ENCODE data around the gene CCDC126. TPM values are rescaled to one million over a fixed set of nuclear protein-coding genes. Genes with fewer than 3 reads are reported as not detected.

The CCDC126 gene
- total and polyA plus RNA-seq, 2 of the 4 experiments (the other 2 are of a cell fraction): 4.1 to 5.6 TPM

DNA sequence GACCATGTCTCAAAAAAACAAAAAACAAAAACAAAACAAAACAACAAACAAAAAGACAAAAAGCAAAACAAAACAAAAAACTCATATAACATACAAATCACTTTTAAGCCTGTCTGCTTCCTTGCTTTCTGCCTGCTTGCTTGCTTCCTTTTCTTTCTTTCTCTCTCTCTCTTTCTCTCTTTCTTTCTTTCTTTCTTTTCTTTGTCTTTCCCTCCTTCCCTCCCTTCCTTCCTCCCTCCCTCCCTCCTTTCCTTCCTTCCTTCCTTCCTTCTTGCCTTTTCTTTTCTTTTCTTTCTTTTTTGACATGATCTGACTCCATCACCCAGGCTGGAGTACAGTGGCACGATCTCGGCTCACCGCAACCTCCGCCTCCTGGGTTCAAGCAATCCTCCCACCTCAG lies 49.5 kb upstream of the CCDC126 start:
- H3K79me1 ChIP-seq (ENCODE audit: low read depth in 1 of 2, low read length in 2 of 2): no peaks in the 10 kb centered on the region
- H3K27ac ChIP-seq (ENCODE audit: insufficient read depth, low read length): no peak overlapping the region
- no peak overlapping the region for H3K4ac ChIP-seq (ENCODE audit: low read depth, low read length)
- H4K8ac ChIP-seq (ENCODE audit: low read depth in 2 of 2, low read length in 2 of 2): no peak overlapping the region
- H2AK5ac ChIP-seq (ENCODE audit: low read depth, low read length): no peak overlapping the region
- H3K36me3 ChIP-seq (ENCODE audit: control insufficient read depth, insufficient read depth, low read length): no peaks in the 10 kb centered on the region
- no peak overlapping the region for H4K91ac ChIP-seq (ENCODE audit: insufficient read depth, low read depth, low read length)
- ChIA-PET POLR2A (ENCODE audit: unreplicated experiment) (no interaction called here), CTCF (interaction anchor here (0.6 to 2.2 kb wide), 4 partner anchors 30 to 295 kb away, joined by 4 to 12 read pairs (median 6); no protein-coding TSS in a partner anchor)
- peaks cover 2% of the 10 kb centered on the region; the same call in 1 of the 2 replicates for H3K27me3 ChIP-seq (ENCODE audit: control insufficient read depth, insufficient read depth, low read length)
- H4K5ac ChIP-seq (ENCODE audit: low read depth, low read length): no peak overlapping the region
- DNase-seq: no peak
- H3K4me1 ChIP-seq (ENCODE audit: control insufficient read depth, insufficient read depth, low read length): no peaks in the 10 kb centered on the region
- no peak overlapping the region for H3K4me3 ChIP-seq (ENCODE audit: insufficient read depth, low read depth, low read length)
- H2AK9ac ChIP-seq (replicated peaks; ENCODE audit: low read depth, low read length, poor library complexity): no peak overlapping the region
- no peak overlapping the region for H3K9ac ChIP-seq (ENCODE audit: low read depth, low read length)
- H3K9me3 ChIP-seq (ENCODE audit: control insufficient read depth, insufficient read depth, low read length): no peaks in the 10 kb centered on the region; the same call in 1 of the 2 replicates
- no peaks in the 10 kb centered on the region for H4K20me1 ChIP-seq (ENCODE audit: insufficient read depth, low read length)
- TF ChIP-seq CEBPB (IDR thresholded peaks at IDR 0.05; ENCODE audit: low read depth, low read length): no peak
- TF ChIP-seq, protein P1, sequence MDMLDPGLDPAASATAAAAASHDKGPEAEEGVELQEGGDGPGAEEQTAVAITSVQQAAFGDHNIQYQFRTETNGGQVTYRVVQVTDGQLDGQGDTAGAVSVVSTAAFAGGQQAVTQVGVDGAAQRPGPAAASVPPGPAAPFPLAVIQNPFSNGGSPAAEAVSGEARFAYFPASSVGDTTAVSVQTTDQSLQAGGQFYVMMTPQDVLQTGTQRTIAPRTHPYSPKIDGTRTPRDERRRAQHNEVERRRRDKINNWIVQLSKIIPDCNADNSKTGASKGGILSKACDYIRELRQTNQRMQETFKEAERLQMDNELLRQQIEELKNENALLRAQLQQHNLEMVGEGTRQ (IDR thresholded peaks at IDR 0.05; ENCODE audit: low read depth, low read length): no peak
- no peak for TF ChIP-seq MAZ (IDR thresholded peaks at IDR 0.05; ENCODE audit: borderline replicate concordance, low read depth, low read length)
- no peak for TF ChIP-seq NFE2L2 (IDR thresholded peaks at IDR 0.05; ENCODE audit: low read depth, low read length)
- no peak for TF ChIP-seq RCOR1 (IDR thresholded peaks at IDR 0.05; ENCODE audit: insufficient replicate concordance, low read length)
- no peak for TF ChIP-seq SMC3 (IDR thresholded peaks at IDR 0.05; ENCODE audit: low read depth, low read length)
- no peak for TF ChIP-seq MAFK (IDR thresholded peaks at IDR 0.05; ENCODE audit: low read depth, low read length)
- TF ChIP-seq, protein P2, sequence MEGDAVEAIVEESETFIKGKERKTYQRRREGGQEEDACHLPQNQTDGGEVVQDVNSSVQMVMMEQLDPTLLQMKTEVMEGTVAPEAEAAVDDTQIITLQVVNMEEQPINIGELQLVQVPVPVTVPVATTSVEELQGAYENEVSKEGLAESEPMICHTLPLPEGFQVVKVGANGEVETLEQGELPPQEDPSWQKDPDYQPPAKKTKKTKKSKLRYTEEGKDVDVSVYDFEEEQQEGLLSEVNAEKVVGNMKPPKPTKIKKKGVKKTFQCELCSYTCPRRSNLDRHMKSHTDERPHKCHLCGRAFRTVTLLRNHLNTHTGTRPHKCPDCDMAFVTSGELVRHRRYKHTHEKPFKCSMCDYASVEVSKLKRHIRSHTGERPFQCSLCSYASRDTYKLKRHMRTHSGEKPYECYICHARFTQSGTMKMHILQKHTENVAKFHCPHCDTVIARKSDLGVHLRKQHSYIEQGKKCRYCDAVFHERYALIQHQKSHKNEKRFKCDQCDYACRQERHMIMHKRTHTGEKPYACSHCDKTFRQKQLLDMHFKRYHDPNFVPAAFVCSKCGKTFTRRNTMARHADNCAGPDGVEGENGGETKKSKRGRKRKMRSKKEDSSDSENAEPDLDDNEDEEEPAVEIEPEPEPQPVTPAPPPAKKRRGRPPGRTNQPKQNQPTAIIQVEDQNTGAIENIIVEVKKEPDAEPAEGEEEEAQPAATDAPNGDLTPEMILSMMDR (conservative IDR thresholded peaks at IDR 0.05; ENCODE audit: low read depth, low read length): no peak
- TF ChIP-seq CHD1 (IDR thresholded peaks at IDR 0.05; ENCODE audit: low read depth, low read length): no peak
- TF ChIP-seq, protein P3, sequence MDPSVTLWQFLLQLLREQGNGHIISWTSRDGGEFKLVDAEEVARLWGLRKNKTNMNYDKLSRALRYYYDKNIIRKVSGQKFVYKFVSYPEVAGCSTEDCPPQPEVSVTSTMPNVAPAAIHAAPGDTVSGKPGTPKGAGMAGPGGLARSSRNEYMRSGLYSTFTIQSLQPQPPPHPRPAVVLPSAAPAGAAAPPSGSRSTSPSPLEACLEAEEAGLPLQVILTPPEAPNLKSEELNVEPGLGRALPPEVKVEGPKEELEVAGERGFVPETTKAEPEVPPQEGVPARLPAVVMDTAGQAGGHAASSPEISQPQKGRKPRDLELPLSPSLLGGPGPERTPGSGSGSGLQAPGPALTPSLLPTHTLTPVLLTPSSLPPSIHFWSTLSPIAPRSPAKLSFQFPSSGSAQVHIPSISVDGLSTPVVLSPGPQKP (IDR thresholded peaks at IDR 0.05; ENCODE audit: borderline replicate concordance, low read depth, low read length): no peak
- no peak for TF ChIP-seq POLR2A (IDR thresholded peaks at IDR 0.05; ENCODE audit: low read depth, low read length)
- TF ChIP-seq BHLHE40 (IDR thresholded peaks at IDR 0.05; ENCODE audit: low read depth, low read length): no peak
- TF ChIP-seq MXI1 (IDR thresholded peaks at IDR 0.05; ENCODE audit: borderline replicate concordance, low read depth, low read length): no peak
- TF ChIP-seq RFX5 (IDR thresholded peaks at IDR 0.05; ENCODE audit: low read depth, low read length): no peak
- no peak for TF ChIP-seq RAD21 (IDR thresholded peaks at IDR 0.05; ENCODE audit: low read length)
- TF ChIP-seq FOS (IDR thresholded peaks at IDR 0.05; ENCODE audit: low read depth, low read length): no peak
- H2BK15ac ChIP-seq (ENCODE audit: low read depth, low read length): no peak overlapping the region
- no CpG with 5 or more reads among the region's 4 CpGs for WGBS, 2 experiments (ENCODE audit: extremely low coverage in 2 of 2, insufficient read length in 1 of 2)
- no peak overlapping the region for H3K23ac ChIP-seq (ENCODE audit: low read depth, low read length)
- H3K4me2 ChIP-seq (ENCODE audit: low read depth, low read length): no peak overlapping the region
- no peak overlapping the region for H2BK120ac ChIP-seq (ENCODE audit: low read depth, low read length)
- H3K9me1 ChIP-seq (ENCODE audit: insufficient read depth, low read length): no peaks in the 10 kb centered on the region
- H2AFZ ChIP-seq (replicated peaks; ENCODE audit: low read length, poor library complexity): no peak overlapping the region
- dilution Hi-C loops (cut with HindIII; ENCODE audit: low sequenced_read_pairs, unreplicated experiment): no loop called here
- intact Hi-C loops (cut with micrococcal nuclease): loop anchor here (1.0 kb wide), 1 partner anchor 165 kb away; no protein-coding TSS in a partner anchor
- no peak overlapping the region for H3K56ac ChIP-seq (ENCODE audit: extremely low read depth, insufficient read depth, low read length)
- no peak overlapping the region for H3K14ac ChIP-seq (replicated peaks; ENCODE audit: low read depth, low read length)
- in situ Hi-C loops (cut with MboI; ENCODE audit: low sequenced_read_pairs): loop anchor here (25.0 kb wide), 1 partner anchor 1565 kb away; no protein-coding TSS in a partner anchor
- no peak overlapping the region for H2BK5ac ChIP-seq (ENCODE audit: low read depth, low read length, poor library complexity, severe bottlenecking)
- no peak overlapping the region for H3K18ac ChIP-seq (ENCODE audit: low read depth, low read length)
- no peak overlapping the region for H2BK20ac ChIP-seq (ENCODE audit: low read depth, low read length)
- no TSS peak for BruUV-seq (replicated peaks)
- no peak for ATAC-seq (ENCODE audit: low read depth)

Measured in IMR-90 (cell line).